PC-9 (cell line): ENCODE data around the gene ATG2B. TPM values are rescaled to one million over a fixed set of nuclear protein-coding genes. Genes with fewer than 3 reads are reported as not detected.

Experiments used
- BruUV-seq: library from RNA; stranded (reverse); fragments of 400-500 nt; replicated peaks from 2 replicates; lab custom pipeline; 2021; lab: Mats Ljungman, UMichigan
- CTCF ChIA-PET: fragments of 300-600 bp; sonication (Branson Sonifier 250); formaldehyde crosslinking; loops from one replicate; lab custom pipeline; 2022; ENCODE audit warnings: antibody characterized with exemption; lab: Charles Lee
- POLR2A ChIA-PET: fragments of 300-600 bp; sonication (Branson Sonifier 250); formaldehyde crosslinking; loops from one replicate; lab custom pipeline; 2022; ENCODE audit warnings: antibody characterized with exemption; ENCODE audit not compliant: unreplicated experiment; lab: Charles Lee
- DNase-seq, 2 experiments: peaks; one replicate each; pipeline versions ENCODE4 v3.0.0 to v3.0.0-alpha.2; 2015 to 2022; ENCODE audit warnings: mixed read lengths in 1 of 2
- H2AFZ ChIP-seq: fragments of 200-600 bp; sonication (generic); 2 replicates; pipeline ENCODE4 v1.8.1; 2017; ENCODE audit warnings: antibody characterized with exemption
- H3F3A ChIP-seq: fragments of 200-600 bp; sonication (generic); 2 replicates; pipeline ENCODE4 v1.8.1; 2017; ENCODE audit warnings: antibody characterized with exemption, mild to moderate bottlenecking, low read depth; ENCODE audit not compliant: insufficient read depth
- H3K27ac ChIP-seq: fragments of 200-600 bp; sonication (generic); 2 replicates; pipeline ENCODE4 v1.6.1; 2016; ENCODE audit warnings: mixed run types
- H3K27me3 ChIP-seq: fragments of 200-600 bp; sonication (generic); 2 replicates; pipeline ENCODE4 v1.6.1; 2016; ENCODE audit warnings: low read depth, mixed run types; ENCODE audit not compliant: insufficient read depth
- H3K36me3 ChIP-seq: fragments of 200-600 bp; sonication (generic); 2 replicates; pipeline ENCODE4 v1.6.1; 2016; ENCODE audit warnings: low read depth, mixed run types
- H3K4me1 ChIP-seq: fragments of 200-600 bp; sonication (generic); replicated peaks from 2 replicates; pipeline ENCODE4 v1.6.1; 2016; ENCODE audit warnings: mixed run types; ENCODE audit not compliant: insufficient read depth
- H3K4me2 ChIP-seq: fragments of 200-600 bp; sonication (generic); 2 replicates; pipeline ENCODE4 v1.6.1; 2017; ENCODE audit warnings: mixed run types
- H3K4me3 ChIP-seq: fragments of 200-600 bp; sonication (generic); 2 replicates; pipeline ENCODE4 v1.6.1; 2016; ENCODE audit warnings: mixed run types
- H3K79me2 ChIP-seq: fragments of 200-600 bp; sonication (generic); 2 replicates; pipeline ENCODE4 v1.6.1; 2017; ENCODE audit warnings: low read depth, mixed run types
- H3K9me2 ChIP-seq: fragments of 200-600 bp; sonication (generic); 2 replicates; pipeline ENCODE4 v1.8.1; 2017; ENCODE audit warnings: mild to moderate bottlenecking; ENCODE audit not compliant: insufficient read depth
- H3K9me3 ChIP-seq: fragments of 200-600 bp; sonication (generic); 2 replicates; pipeline ENCODE4 v1.8.1; 2016; ENCODE audit warnings: low read depth; ENCODE audit not compliant: insufficient read depth
- H4K20me1 ChIP-seq: fragments of 200-600 bp; sonication (generic); 2 replicates; pipeline ENCODE4 v1.8.1; 2017; ENCODE audit not compliant: insufficient read depth
- EZH2 ChIP-seq: fragments of 200-600 bp; sonication (generic); IDR thresholded peaks from 2 replicates; pipeline ENCODE4 v1.8.0; 2017; ENCODE audit warnings: antibody characterized with exemption, low read depth
- intact Hi-C: fragments of 100-400 bp; cut with micrococcal nuclease; formaldehyde crosslinking; loops from one replicate; pipeline ENCODE4 v1.10.0; 2022; ENCODE audit not compliant: unreplicated experiment
- total RNA-seq: library from RNA; stranded (reverse); gene quantifications from 2 replicates; pipeline ENCODE4 v1.2.3, GENCODE V29; 2021
- TF ChIP-seq, protein P1 (sequence below): fragments of 200-600 bp; sonication (generic); conservative IDR thresholded peaks from 2 replicates; pipeline ENCODE4 v1.6.1; 2017; ENCODE audit warnings: mixed run types, antibody characterized with exemption, mild to moderate bottlenecking, moderate library complexity

ATG2B gene
- total RNA-seq, 1 experiment from 2014 or later = 6.6 TPM

GRCh38 chr14:96345669-96346068, 17.5 kb downstream of the ATG2B start:
- Histone ChIP-seq H3K79me2 (no peaks in the 10 kb centered on the region), H2AFZ (no peak overlapping the region), H3K9me3 (no peaks in the 10 kb centered on the region), H3K9me2 (no peaks in the 10 kb centered on the region), H3K4me3 (no peak overlapping the region), H4K20me1 (no peaks in the 10 kb centered on the region), H3K27me3 (no peaks in the 10 kb centered on the region), H3K4me1 (no peaks in the 10 kb centered on the region), H3K27ac (no peak overlapping the region), H3K4me2 (no peak overlapping the region), H3F3A (no peaks in the 10 kb centered on the region), H3K36me3 (no peaks in the 10 kb centered on the region)
- TF ChIP-seq, protein P1, sequence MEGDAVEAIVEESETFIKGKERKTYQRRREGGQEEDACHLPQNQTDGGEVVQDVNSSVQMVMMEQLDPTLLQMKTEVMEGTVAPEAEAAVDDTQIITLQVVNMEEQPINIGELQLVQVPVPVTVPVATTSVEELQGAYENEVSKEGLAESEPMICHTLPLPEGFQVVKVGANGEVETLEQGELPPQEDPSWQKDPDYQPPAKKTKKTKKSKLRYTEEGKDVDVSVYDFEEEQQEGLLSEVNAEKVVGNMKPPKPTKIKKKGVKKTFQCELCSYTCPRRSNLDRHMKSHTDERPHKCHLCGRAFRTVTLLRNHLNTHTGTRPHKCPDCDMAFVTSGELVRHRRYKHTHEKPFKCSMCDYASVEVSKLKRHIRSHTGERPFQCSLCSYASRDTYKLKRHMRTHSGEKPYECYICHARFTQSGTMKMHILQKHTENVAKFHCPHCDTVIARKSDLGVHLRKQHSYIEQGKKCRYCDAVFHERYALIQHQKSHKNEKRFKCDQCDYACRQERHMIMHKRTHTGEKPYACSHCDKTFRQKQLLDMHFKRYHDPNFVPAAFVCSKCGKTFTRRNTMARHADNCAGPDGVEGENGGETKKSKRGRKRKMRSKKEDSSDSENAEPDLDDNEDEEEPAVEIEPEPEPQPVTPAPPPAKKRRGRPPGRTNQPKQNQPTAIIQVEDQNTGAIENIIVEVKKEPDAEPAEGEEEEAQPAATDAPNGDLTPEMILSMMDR = no peak
- no peak for TF ChIP-seq EZH2
- DNase-seq = no peak
- ChIA-PET CTCF (interaction anchor here (0.6 kb wide), 1 partner anchor 44 kb away, joined by 3 read pairs; no protein-coding TSS in a partner anchor), POLR2A (no interaction called here)
- intact Hi-C loops = no loop called here
- BruUV-seq = no TSS peak

DNA sequence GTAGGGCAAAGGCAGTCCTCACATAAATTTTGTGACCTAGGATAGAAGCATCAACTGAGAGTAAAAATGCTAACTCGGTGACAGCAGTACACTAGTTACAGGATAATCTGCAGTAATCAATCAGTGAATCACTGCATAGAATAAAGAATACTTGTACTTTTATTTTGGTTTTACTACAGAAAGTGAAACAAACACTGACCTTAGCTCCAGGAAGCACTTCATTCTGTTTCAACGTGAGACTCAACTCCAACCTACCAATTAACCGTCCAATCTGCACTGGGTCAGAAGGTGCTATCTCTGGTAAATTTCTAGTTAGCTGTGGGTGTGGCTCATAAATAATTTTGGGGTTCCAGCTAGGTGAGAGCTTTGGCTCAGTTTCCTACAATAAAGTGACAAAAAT, 21.8 kb downstream of the ATG2B start:
- Histone ChIP-seq H3K9me2 (no peaks in the 10 kb centered on the region), H3K36me3 (no peaks in the 10 kb centered on the region), H4K20me1 (no peaks in the 10 kb centered on the region), H3K79me2 (no peaks in the 10 kb centered on the region), H3K4me3 (no peak overlapping the region), H3K4me2 (no peak overlapping the region), H3F3A (no peaks in the 10 kb centered on the region), H3K27me3 (no peaks in the 10 kb centered on the region), H3K9me3 (no peaks in the 10 kb centered on the region), H3K27ac (no peak overlapping the region), H3K4me1 (no peaks in the 10 kb centered on the region), H2AFZ (no peak overlapping the region)
- intact Hi-C loops = no loop called here
- DNase-seq = no peak
- no TSS peak for BruUV-seq
- CTCF ChIA-PET = no interaction called here
- TF ChIP-seq, protein P1 = no peak
- no peak for TF ChIP-seq EZH2
- POLR2A ChIA-PET = no interaction called here

DNA sequence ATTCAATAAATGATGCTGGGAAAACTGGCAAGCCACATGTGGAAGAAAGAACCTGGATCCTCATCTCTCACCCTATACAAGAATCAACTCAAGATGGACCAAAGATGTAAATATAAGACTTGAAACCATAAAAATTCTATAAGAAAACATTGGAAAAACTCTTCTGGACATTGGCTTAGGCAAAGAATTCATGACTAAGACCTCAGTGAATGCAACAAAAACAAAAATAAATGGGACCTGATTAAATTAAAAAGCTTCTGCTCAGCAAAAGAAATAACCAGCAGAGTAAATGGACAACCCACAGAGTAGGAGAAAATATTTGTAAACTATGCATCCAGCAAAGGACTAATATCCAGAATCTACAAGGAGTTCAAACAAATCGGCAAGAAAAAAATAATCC, 24.6 kb downstream of the ATG2B start:
- intact Hi-C loops = no loop called here
- no peak overlapping the region for H3K4me2 ChIP-seq
- CTCF ChIA-PET = no interaction called here
- no peaks in the 10 kb centered on the region for H3K9me2 ChIP-seq
- POLR2A ChIA-PET = no interaction called here
- H3K27me3 ChIP-seq = no peaks in the 10 kb centered on the region
- H4K20me1 ChIP-seq = no peaks in the 10 kb centered on the region
- H3K27ac ChIP-seq = no peak overlapping the region
- no peaks in the 10 kb centered on the region for H3K4me1 ChIP-seq
- TF ChIP-seq, protein P1 = no peak
- DNase-seq = no peak
- no peaks in the 10 kb centered on the region for H3K36me3 ChIP-seq
- BruUV-seq = no TSS peak
- no peaks in the 10 kb centered on the region for H3K79me2 ChIP-seq
- H3K9me3 ChIP-seq = no peaks in the 10 kb centered on the region
- H3F3A ChIP-seq = no peaks in the 10 kb centered on the region
- no peak overlapping the region for H3K4me3 ChIP-seq
- no peak overlapping the region for H2AFZ ChIP-seq
